BLaER1 treated with 17β-estradiol and CSF1 and Interleukin-3, amounts not matched to agents 10 nM and 100 nM (cell line): Measurements from ENCODE around the gene PFDN2.
A peak's percentile ranks its signal among the peaks of the same experiment; 100 is the strongest.
"Not testable (repeated sequence)": the region's sequence is repeated elsewhere in the genome, so short reads cannot be mapped to it uniquely, and the experiment has no call there.

Experiments
- H3K27ac ChIP-seq, 11 experiments: shearing (Covaris generic); formaldehyde crosslinking; 2 replicates each; pipeline ENCODE4 v1.8.1; 2022
- H3K27me3 ChIP-seq, 11 experiments: shearing (Covaris generic); formaldehyde crosslinking; 2 replicates each; pipeline ENCODE4 v1.8.1; 2022
- H3K36me3 ChIP-seq, 11 experiments: shearing (Covaris generic); formaldehyde crosslinking; 2 replicates each; pipeline ENCODE4 v1.8.1; 2022
- H3K4me1 ChIP-seq, 10 experiments: shearing (Covaris generic); formaldehyde crosslinking; 2 replicates each; pipeline ENCODE4 v1.8.1; 2022
- H3K4me2 ChIP-seq, 11 experiments: shearing (Covaris generic); formaldehyde crosslinking; 2 replicates each; pipeline ENCODE4 v1.8.1; 2022
- H3K4me3 ChIP-seq, 10 experiments: shearing (Covaris generic); formaldehyde crosslinking; 2 replicates each; pipeline ENCODE4 v1.8.1; 2022
- H3K9ac ChIP-seq, 11 experiments: shearing (Covaris generic); formaldehyde crosslinking; 2 replicates each; pipeline ENCODE4 v1.8.1; 2022
- H3K9me3 ChIP-seq, 11 experiments: shearing (Covaris generic); formaldehyde crosslinking; replicated peaks in 1 of 11; 2 replicates each; pipeline ENCODE4 v1.8.1; 2022
- H4K20me1 ChIP-seq, 11 experiments: shearing (Covaris generic); formaldehyde crosslinking; 2 replicates each; pipeline ENCODE4 v1.8.1; 2022
- Cebpa-rat ChIP-seq, 11 experiments: shearing (Covaris generic); IDR thresholded peaks; 2 replicates each; pipeline ENCODE4 v1.8.1; 2022

PFDN2 gene

GRCh38 chr1:161069241-161069640 lies 48.6 kb downstream of the PFDN2 start:
- peaks cover 0 to 38% (median 28%) of the 10 kb centered on the region in 11 experiments; a peak in 15 of 22 replicates for H4K20me1 ChIP-seq
- H3K4me1 ChIP-seq, result peaks cover 61 to 81% (median 73%) of the 10 kb centered on the region in 10 experiments
- peak overlapping the region; percentile 74 to 97 (median 86) for H3K4me3 ChIP-seq
- peaks cover 0 to 9% (median 6%) of the 10 kb centered on the region in 11 experiments; a peak in 5 of 22 replicates for H3K9me3 ChIP-seq
- H3K9ac ChIP-seq, result peak overlapping the region; percentile 90 to 97 (median 94)
- peak overlapping the region; percentile 88 to 100 (median 98) for H3K4me2 ChIP-seq
- no peak for TF ChIP-seq Cebpa-rat (IDR thresholded peaks at IDR 0.05)
- no peaks in the 10 kb centered on the region for H3K27me3 ChIP-seq
- H3K27ac ChIP-seq, result peak overlapping the region; percentile 87 to 99 (median 97)
- peaks cover 18 to 29% (median 25%) of the 10 kb centered on the region in 11 experiments; a peak in 21 of 22 replicates for H3K36me3 ChIP-seq

GRCh38 chr1:161068306-161069234 lies 49.3 kb downstream of the PFDN2 start:
- H3K9ac ChIP-seq, result peak overlapping the region; percentile 90 to 97 (median 94)

GRCh38 chr1:161066694-161067093 lies 51.1 kb downstream of the PFDN2 start:
- Histone ChIP-seq H3K9me3 (peaks cover 0 to 9% (median 6%) of the 10 kb centered on the region in 11 experiments; a peak in 5 of 22 replicates), H3K4me2 (peak overlapping the region; percentile 88 to 100 (median 98); a peak in 21 of 22 replicates), H3K4me1 (peaks cover 49 to 71% (median 62%) of the 10 kb centered on the region in 10 experiments), H4K20me1 (peaks cover 0 to 64% (median 53%) of the 10 kb centered on the region in 11 experiments; a peak in 16 of 22 replicates), H3K4me3 (peak overlapping the region in 6 of 10 experiments; percentile 77 to 97 (median 86); a peak in 11 of 20 replicates), H3K27ac (peak overlapping the region in 8 of 11 experiments; percentile 26 to 99 (median 96); a peak in 8 of 22 replicates), H3K9ac (peak overlapping the region in 6 of 11 experiments; percentile 6 to 97 (median 93); a peak in 8 of 22 replicates), H3K27me3 (no peaks in the 10 kb centered on the region), H3K36me3 (peaks cover 32 to 53% (median 47%) of the 10 kb centered on the region in 11 experiments; a peak in 21 of 22 replicates)
- TF ChIP-seq Cebpa-rat (IDR thresholded peaks at IDR 0.05), result no peak

More at GRCh38 chr1:161068306-161069234, 49.3 kb downstream of the PFDN2 start:
- peaks cover 61 to 81% (median 71%) of the 10 kb centered on the region in 10 experiments for H3K4me1 ChIP-seq
- peaks cover 24 to 36% (median 32%) of the 10 kb centered on the region in 11 experiments; a peak in 21 of 22 replicates for H3K36me3 ChIP-seq
- peak overlapping the region; percentile 87 to 99 (median 97) for H3K27ac ChIP-seq
- H3K4me2 ChIP-seq, result peak overlapping the region; percentile 88 to 100 (median 98)
- H3K4me3 ChIP-seq, result peak overlapping the region; percentile 74 to 97 (median 86)
- peaks cover 0 to 45% (median 34%) of the 10 kb centered on the region in 11 experiments; a peak in 16 of 22 replicates for H4K20me1 ChIP-seq
- TF ChIP-seq Cebpa-rat (IDR thresholded peaks at IDR 0.05), result no peak
- H3K27me3 ChIP-seq, result no peaks in the 10 kb centered on the region
- peaks cover 0 to 9% (median 6%) of the 10 kb centered on the region in 11 experiments; a peak in 5 of 22 replicates for H3K9me3 ChIP-seq

GRCh38 chr1:161065681-161066080 lies 52.2 kb downstream of the PFDN2 start:
- Histone ChIP-seq H3K9ac (0 out of 22 replicates have a peak overlapping the region, but pooled peaks of 1 of the 11 experiments have one; percentile 90), H3K4me2 (peak overlapping the region in 8 of 11 experiments; percentile 88 to 99 (median 98); a peak in 9 of 22 replicates), H4K20me1 (peaks cover 0 to 74% (median 63%) of the 10 kb centered on the region in 11 experiments; a peak in 16 of 22 replicates), H3K4me1 (peaks cover 42 to 71% (median 51%) of the 10 kb centered on the region in 10 experiments), H3K36me3 (peaks cover 34 to 63% (median 57%) of the 10 kb centered on the region in 11 experiments; a peak in 21 of 22 replicates), H3K4me3 (peak overlapping the region in 1 of 10 experiments; percentile 97; a peak in 1 of 20 replicates)
- H3K9me3 ChIP-seq, H3K27ac ChIP-seq, H3K27me3 ChIP-seq: not testable (repeated sequence)

- Histone ChIP-seq H3K9ac (peak overlapping the region in 3 of 11 experiments; percentile 9 to 55 (median 15); a peak in 1 of 22 replicates), H3K36me3 (peaks cover 41 to 81% (median 75%) of the 10 kb centered on the region in 11 experiments), H3K4me2 (peak overlapping the region in 2 of 11 experiments; percentile 44 to 99; a peak in 2 of 22 replicates), H3K4me1 (peaks cover 32 to 75% (median 41%) of the 10 kb centered on the region in 10 experiments), H4K20me1 (peaks cover 0 to 91% (median 79%) of the 10 kb centered on the region in 11 experiments; a peak in 16 of 22 replicates)
- H3K27me3 ChIP-seq, H3K9me3 ChIP-seq, H3K4me3 ChIP-seq, H3K27ac ChIP-seq: not testable (repeated sequence)
Observed at GRCh38 chr1:161063936-161064335, 53.9 kb downstream of the PFDN2 start.

GRCh38 chr1:161061419-161061818 lies 56.4 kb downstream of the PFDN2 start:
- Histone ChIP-seq H3K27ac (no peak overlapping the region), H3K27me3 (no peaks in the 10 kb centered on the region), H3K4me2 (no peak overlapping the region), H3K36me3 (peaks cover 53 to 98% (median 90%) of the 10 kb centered on the region in 11 experiments), H3K9ac (no peak overlapping the region), H3K4me3 (no peak overlapping the region), H3K4me1 (peaks cover 8 to 60% (median 23%) of the 10 kb centered on the region in 10 experiments; a peak in 17 of 20 replicates), H3K9me3 (no peaks in the 10 kb centered on the region), H4K20me1 (peaks cover 0 to 100% (median 94%) of the 10 kb centered on the region in 11 experiments; a peak in 16 of 22 replicates)
- TF ChIP-seq Cebpa-rat (IDR thresholded peaks at IDR 0.05), result no peak

GRCh38 chr1:161059293-161059692 lies 58.5 kb downstream of the PFDN2 start:
- Histone ChIP-seq H3K4me3 (no peak overlapping the region), H3K36me3 (peaks cover 61 to 98% (median 92%) of the 10 kb centered on the region in 11 experiments), H3K4me1 (peaks cover 0 to 39% (median 7%) of the 10 kb centered on the region in 10 experiments; a peak in 11 of 20 replicates), H4K20me1 (peaks cover 0 to 97% (median 87%) of the 10 kb centered on the region in 11 experiments; a peak in 16 of 22 replicates), H3K27me3 (no peaks in the 10 kb centered on the region), H3K4me2 (no peak overlapping the region), H3K27ac (no peak overlapping the region; a peak in 2 of 22 replicates), H3K9me3 (no peaks in the 10 kb centered on the region), H3K9ac (peak overlapping the region in 3 of 11 experiments; percentile 16 to 42 (median 17); a peak in 2 of 22 replicates)
- no peak for TF ChIP-seq Cebpa-rat (IDR thresholded peaks at IDR 0.05)

- TF ChIP-seq Cebpa-rat (IDR thresholded peaks at IDR 0.05), result no peak
- H3K27ac ChIP-seq, result no peak overlapping the region
- H4K20me1 ChIP-seq, result peaks cover 0 to 80% (median 48%) of the 10 kb centered on the region in 11 experiments; a peak in 15 of 22 replicates
- peaks cover 0 to 23% (median 0%) of the 10 kb centered on the region in 10 experiments; a peak in 9 of 20 replicates for H3K4me1 ChIP-seq
- H3K4me2 ChIP-seq, result no peak overlapping the region
- H3K9ac ChIP-seq, result no peak overlapping the region
- no peaks in the 10 kb centered on the region for H3K27me3 ChIP-seq
- H3K4me3 ChIP-seq, result no peak overlapping the region
- peaks cover 88 to 100% (median 94%) of the 10 kb centered on the region in 11 experiments for H3K36me3 ChIP-seq
- peaks cover 0 to 13% (median 0%) of the 10 kb centered on the region in 11 experiments; a peak in 2 of 22 replicates for H3K9me3 ChIP-seq
Observed at GRCh38 chr1:161054805-161055204, 63.0 kb downstream of the PFDN2 start.
